GM18499 (cell line): ENCODE measurements around the gene ACHE.
A peak's percentile ranks its signal among the peaks of the same experiment; 100 is the strongest.

Experiments used
- ATAC-seq: cut with Tn5 transposase; IDR thresholded peaks from one replicate; pipeline ENCODE4 v1.9.1; 2021; ENCODE audit warnings: moderate number of reproducible peaks; ENCODE audit not compliant: insufficient read depth, unreplicated experiment

Gene ACHE

GRCh38 chr7:100886142-100886935, 9.3 kb downstream of the ACHE start:
- no peak for ATAC-seq

DNA sequence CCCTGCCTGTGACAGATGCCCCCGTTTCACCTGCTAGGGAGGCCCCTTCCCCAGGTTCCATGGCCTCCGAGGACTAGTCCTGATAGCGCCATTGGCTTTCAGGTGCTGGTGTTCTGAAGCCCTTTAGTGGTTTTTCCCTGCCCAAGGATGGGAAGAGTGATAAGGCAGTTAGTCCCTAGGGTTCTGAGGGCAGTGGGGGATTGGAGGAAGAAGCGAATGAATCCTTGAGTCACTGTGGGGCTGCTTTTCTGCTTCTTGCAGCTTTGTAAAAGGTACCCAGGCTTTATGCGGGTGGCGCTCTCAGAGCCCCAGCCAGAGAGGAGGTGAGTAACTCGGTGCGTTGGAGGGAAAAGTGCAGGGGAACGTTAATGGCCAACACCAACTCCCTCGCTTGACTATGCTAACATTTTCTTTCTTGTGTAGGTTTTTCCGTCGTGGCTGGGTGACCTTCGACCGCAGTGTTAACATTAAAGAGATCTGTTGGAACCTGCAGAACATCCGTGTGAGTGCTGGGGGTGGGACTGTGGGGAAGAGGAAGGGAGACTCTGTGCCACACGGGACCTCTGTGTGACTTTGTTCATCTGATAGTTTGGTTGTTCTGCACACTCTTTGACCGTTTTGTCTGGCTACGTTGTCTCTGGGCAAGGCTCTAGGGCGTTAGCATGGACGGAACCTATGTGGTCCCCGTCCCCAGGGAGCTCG, 10.1 kb downstream of the ACHE start:
- ATAC-seq = no peak

DNA sequence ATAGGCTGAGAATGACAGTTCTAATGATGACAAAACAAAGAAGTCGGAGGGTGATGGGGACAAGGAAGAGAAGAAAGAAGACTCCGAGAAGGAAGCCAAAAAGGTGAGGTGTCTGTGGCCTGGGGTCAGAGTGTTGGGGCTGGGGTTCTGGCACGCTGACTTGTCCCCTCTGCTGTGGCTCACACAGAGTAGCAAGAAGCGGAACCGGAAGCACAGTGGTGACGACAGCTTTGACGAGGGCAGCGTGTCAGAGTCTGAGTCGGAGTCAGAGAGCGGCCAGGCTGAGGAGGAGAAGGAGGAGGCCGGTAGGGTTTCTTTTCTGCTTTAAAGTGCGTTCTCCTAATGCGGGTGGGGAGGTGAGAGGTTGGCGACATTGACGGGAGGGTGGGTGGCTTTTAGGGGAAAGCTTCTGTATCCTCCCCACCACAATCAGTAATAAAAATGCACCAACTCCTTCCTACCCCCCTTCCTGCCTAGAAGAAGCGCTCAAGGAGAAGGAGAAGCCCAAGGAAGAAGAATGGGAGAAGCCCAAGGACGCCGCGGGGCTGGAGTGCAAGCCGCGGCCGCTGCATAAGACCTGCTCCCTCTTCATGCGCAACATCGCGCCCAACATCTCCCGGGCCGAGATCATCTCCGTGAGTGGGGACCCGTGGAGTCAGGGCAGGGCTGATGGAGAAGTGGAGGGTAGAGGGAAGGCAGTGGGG, 10.8 kb downstream of the ACHE start:
- no peak for ATAC-seq

DNA sequence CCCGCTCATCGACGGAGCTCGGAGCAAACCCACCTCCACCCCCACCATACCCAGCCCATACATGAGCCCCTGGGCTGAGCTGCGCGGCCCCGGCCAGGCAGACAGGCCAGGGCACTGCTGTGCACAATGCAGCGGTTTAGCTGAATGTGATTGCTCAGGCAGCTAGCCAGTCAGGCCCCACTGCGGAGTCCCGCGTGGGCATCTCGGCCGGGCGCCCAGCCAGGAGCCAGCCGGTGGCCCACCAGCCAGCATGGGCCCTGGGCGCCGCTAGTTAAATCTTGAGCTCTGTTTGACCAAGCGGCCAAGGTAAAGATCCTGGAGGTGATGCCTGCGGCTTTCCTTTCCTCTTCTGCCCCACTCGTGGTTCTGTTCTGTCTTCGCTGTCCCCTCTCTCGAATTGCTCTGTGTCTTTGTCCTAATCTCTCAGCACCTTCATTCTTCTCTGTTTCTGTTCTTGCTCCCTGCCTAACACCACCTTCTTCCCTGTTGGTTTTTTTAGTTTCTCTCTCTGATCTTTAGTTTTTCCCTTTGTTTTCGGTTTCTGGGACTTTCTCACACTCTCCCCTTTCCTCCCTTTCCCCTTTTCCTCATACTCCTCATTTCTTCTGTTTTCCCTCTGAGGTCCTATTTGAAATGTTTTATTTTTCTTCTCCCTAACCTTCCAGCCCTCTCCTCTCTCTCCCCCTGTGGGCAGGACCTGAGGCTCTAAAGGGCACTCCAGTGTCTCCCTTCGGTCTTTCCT, 12.7 kb downstream of the ACHE start:
- no peak for ATAC-seq

DNA sequence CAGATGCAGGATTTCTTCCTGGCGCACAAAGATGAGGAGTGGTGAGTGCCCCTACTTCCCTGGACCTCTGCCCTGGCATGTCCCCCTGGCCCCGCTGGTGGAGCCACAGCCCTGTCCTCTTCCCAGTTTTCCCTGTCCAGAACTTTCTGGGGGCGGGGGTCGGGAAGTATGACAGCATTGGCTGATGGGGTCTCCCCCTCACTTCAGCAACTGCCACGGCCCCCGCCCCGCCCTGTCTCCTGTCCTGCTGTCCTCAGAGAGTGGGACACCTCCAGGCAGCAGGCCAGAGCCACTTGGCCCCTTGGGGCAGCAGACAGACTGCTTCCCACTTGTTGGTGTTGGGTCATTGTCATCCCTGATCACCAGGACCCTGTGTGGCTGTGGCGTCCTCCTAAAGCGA, 13.5 kb downstream of the ACHE start:
- no peak for ATAC-seq

- ATAC-seq = no peak
Observed at GRCh38 chr7:100881136-100881535, 14.6 kb downstream of the ACHE start.

DNA sequence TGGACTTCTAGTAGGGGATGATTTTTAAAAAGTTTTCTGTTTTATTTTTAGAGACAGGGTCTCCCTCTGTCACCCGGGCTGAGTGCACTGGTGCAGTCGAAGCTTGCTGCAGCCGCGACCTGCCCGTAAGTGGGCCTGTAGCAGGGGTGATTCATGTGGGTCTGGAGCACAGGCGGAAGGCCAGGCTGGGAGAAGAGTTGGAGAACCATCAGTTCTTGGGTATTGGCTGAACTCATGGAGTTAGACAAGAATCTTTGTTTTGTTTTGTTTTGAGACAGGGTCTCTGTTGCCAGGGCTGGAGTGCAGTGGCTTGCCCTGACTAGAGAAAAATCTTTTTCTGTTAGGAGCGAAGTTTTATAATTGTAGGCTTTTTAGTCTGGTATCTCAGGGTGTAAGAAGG, 15.0 kb downstream of the ACHE start:
- no peak for ATAC-seq

GRCh38 chr7:100879685-100880261, 15.9 kb downstream of the ACHE start:
- no peak for ATAC-seq

DNA sequence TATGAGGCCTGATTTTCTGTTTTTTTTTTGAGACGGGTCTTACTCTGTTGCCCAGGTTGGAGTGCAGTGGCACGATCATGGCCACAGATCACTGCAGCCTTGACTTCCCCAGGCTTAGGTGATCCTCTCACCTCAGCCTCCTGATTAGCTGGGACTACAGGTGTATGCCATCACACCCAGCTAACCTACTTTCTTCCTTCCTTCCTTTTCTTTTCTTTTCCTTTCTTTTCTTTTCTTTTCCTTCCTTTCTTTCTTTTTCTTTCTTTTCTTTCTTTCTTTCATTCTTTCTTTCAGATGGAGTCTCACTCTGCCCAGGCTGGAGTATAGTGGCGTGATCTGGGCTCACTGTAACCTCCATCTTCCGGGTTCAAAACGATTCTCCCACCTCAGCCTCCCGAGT, 17.0 kb downstream of the ACHE start:
- no peak for ATAC-seq

DNA sequence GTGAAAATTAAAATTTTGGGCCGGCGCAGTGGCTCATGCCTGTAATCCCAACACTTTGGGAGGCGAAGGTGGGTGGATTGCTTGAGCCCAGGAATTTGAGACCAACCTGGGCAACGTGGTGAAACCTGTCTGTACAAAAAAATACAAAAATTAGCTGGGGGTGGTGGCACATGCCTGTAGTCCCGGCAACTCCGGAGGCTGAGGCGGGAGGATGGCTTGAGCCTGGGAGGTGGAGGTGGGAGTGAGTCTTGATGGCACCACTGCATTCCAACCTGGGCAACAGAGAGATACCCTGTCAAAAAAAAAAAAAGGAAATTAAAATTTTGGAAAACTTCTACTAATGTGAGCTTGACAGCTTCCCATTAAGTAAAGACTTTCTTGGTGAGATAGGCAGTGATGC, 17.7 kb downstream of the ACHE start:
- no peak for ATAC-seq

DNA sequence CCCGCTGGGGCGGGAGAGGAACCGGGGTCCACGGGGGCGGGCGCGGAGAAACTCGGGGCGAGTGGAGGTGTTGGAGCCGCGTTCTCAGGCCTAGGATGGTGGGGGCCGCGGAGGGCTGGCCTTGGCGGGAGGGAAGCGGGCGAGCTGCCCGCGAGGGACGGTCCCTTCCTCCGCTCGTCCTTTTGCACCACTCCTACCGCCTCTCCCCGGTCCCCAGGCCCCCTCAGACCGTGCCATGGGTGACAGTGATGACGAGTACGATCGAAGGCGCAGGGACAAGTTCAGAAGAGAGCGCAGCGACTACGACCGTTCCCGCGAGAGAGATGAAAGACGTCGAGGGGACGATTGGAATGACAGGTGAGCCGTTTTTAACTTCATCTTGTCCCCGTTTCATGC, 20.3 kb downstream of the ACHE start:
- no peak for ATAC-seq

DNA sequence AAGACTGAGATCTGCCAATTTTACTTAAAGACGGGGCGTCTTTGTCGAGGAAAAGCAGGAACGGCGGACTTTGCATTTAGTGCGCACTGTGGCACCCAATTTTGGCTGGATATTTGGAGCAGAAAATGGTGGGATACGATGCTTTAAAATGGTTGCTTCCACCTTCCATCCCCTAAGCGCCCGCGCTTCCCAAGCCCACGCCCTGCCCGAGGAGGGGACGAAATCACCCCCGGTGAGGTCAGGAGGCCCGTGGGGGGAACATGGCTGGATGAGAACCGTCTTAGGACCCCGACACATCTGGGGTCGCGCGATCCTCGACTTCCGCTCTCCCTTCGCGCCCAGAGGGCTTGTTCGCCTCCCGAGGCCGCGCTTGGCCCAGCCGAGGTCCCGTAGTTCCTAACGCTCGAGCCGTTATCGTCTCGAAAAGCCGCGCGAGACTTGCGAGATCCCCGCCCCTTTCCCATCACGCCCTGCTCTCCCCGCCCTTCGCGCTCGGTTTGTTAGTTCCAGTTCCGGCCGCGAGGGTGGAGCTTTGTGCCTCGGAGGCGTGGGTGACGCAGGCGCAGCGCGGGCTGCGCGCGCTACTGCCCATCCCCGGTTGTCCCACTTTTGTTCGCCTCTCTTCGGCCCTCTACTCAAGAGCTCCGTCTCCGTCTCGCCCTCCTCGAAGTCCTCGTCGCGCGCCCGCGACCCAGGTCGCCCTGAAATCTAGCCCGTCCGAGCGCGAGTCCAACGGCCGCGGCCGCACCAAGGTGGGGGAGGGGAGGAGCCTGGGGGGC, 20.9 kb downstream of the ACHE start, which contains the start of gene SRRT:
TSS of gene SRRT (plus strand) at position 527 of the 779 bp plus-strand sequence. CDS start 488 bp downstream, outside the sequence.
- ATAC-seq = peak; percentile 65

- no peak for ATAC-seq
Observed at GRCh38 chr7:100874300-100874576, 21.4 kb downstream of the ACHE start.

GRCh38 chr7:100873599-100874299, 21.9 kb downstream of the ACHE start:
- ATAC-seq = no peak

- ATAC-seq = no peak
Observed at GRCh38 chr7:100867776-100868485, 27.8 kb downstream of the ACHE start.

DNA sequence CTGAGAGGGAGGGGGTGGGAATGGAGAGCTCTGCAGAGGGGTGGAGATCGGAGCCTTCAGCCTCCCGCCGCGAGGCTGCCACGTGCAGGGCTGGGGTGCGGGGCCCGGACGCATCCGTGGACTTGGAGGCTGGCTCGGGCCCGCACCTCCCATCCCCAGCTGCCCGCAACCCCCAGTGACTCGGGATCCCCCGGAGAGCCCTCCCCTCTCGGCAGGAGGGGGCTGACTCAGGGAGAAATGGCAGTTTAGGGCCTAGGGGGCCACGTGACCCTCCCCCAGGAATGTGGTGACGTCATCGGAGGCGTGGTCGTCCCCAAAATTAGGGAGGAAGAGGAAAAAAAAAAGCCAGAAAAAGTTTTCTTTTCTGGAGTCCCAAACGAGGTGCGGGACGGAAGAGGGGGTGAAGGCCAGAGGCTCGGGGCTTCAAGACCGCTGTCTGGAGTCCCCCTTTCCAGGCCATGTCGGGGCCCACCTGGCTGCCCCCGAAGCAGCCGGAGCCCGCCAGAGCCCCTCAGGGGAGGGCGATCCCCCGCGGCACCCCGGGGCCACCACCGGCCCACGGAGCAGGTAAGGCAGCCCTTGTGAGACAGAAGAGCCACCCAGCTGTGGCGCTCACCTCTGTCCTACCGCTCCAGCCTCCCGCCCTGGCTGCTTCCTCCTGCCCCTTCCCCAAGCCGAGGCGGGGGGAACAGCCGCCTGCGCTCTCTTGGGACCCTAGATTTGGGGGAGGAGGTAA, 28.5 kb downstream of the ACHE start, which contains the start of gene TRIP6:
TSS of gene TRIP6 (plus strand) at position 348 of the 736 bp plus-strand sequence. CDS start at position 459, 111 bp downstream.
- no peak for ATAC-seq

DNA sequence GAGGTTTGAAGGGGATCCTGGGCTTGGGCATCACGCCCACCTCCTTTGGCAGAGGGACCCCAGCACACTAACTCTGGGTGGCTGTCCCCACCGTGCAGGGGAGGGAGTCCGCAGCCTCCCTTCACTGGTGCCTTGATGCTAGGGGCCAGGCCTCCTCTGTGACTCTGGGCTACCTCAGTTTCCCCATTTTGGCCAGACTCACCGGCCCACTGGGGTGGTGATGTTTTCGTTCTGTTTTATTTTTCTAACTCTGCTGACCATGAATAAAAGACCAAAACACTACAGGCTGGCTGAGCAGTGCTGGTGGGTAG, 29.0 kb downstream of the ACHE start:
- no peak for ATAC-seq
